Retinal pigment epithelial cell (primary cell): ENCODE data around the gene LRRC4C.
A peak's percentile ranks its signal among the peaks of the same experiment; 100 is the strongest.

Source experiments
- DNase-seq: peaks from one replicate; pipeline ENCODE4 v3.0.0-alpha.2; 2010; ENCODE audit warnings: low read depth
- H3K4me3 ChIP-seq: 2 replicates; pipeline ENCODE4 v1.5.1; 2011; ENCODE audit warnings: mild to moderate bottlenecking, low read length, control low read depth, moderate library complexity
- CTCF ChIP-seq: conservative IDR thresholded peaks from 2 replicates; pipeline ENCODE4 v1.5.1; 2011; ENCODE audit warnings: low read depth, low read length, control low read depth, inconsistent platforms

The LRRC4C gene

GRCh38 chr11:40161854-40162410 is 1297.5 kb downstream of the LRRC4C start:
- no peak for DNase-seq
- H3K4me3 ChIP-seq = no peak overlapping the region
- TF ChIP-seq CTCF = no peak

GRCh38 chr11:40160418-40160817 is 1299.0 kb downstream of the LRRC4C start:
- DNase-seq = no peak
- TF ChIP-seq CTCF = no peak

GRCh38 chr11:40149721-40150120 is 1309.7 kb downstream of the LRRC4C start:
- no peak for DNase-seq

More at GRCh38 chr11:40160418-40160817, 1299.0 kb downstream of the LRRC4C start:
- H3K4me3 ChIP-seq = no peak overlapping the region

GRCh38 chr11:40140560-40140959 is 1318.9 kb downstream of the LRRC4C start:
- peak; percentile 39 for DNase-seq
- no peak overlapping the region for H3K4me3 ChIP-seq
- no peak for TF ChIP-seq CTCF

More at GRCh38 chr11:40149721-40150120, 1309.7 kb downstream of the LRRC4C start:
- no peak for TF ChIP-seq CTCF
- no peak overlapping the region for H3K4me3 ChIP-seq

GRCh38 chr11:40139536-40139935 is 1319.9 kb downstream of the LRRC4C start:
- DNase-seq = no peak
- no peak overlapping the region for H3K4me3 ChIP-seq
- no peak for TF ChIP-seq CTCF

GRCh38 chr11:40139066-40139465 is 1320.4 kb downstream of the LRRC4C start:
- no peak for TF ChIP-seq CTCF

GRCh38 chr11:40134820-40135570 is 1324.5 kb downstream of the LRRC4C start:
- TF ChIP-seq CTCF = no peak
- no peak for DNase-seq
- H3K4me3 ChIP-seq = no peak overlapping the region

More at GRCh38 chr11:40139066-40139465, 1320.4 kb downstream of the LRRC4C start:
- H3K4me3 ChIP-seq = no peak overlapping the region
- no peak for DNase-seq
